OCI-LY3 (cell line): ENCODE results near the gene TEC.

Source experiments
- H2AFZ ChIP-seq: fragments of 200-600, 300-600 bp; shearing (Covaris generic); 2 replicates; pipeline ENCODE4 v1.6.0; 2014; ENCODE audit warnings: antibody characterized with exemption, low read depth, low read length
- H3K27ac ChIP-seq: fragments of 200-600, 300-600 bp; sonication (generic); 2 replicates; pipeline ENCODE4 v1.5.1; 2014; ENCODE audit warnings: mild to moderate bottlenecking, low read length, moderate library complexity, mixed read lengths
- H3K27me3 ChIP-seq: fragments of 200-600, 300-600 bp; sonication (generic); 2 replicates; pipeline ENCODE4 v1.6.1; 2014; ENCODE audit warnings: low read depth, low read length, mixed read lengths
- H3K36me3 ChIP-seq: fragments of 200-600, 300-600 bp; sonication (generic); replicated peaks from 2 replicates; pipeline ENCODE3; 2014; ENCODE audit warnings: low read depth, low read length, mixed read lengths
- H3K4me1 ChIP-seq: fragments of 300-600, 200-600 bp; sonication (generic); 2 replicates; pipeline ENCODE4 v1.6.1; 2014; ENCODE audit warnings: low read length, mixed read lengths
- H3K4me2 ChIP-seq: fragments of 200-600, 300-600 bp; sonication (generic); 2 replicates; pipeline ENCODE4 v1.6.1; 2014; ENCODE audit warnings: low read length, mixed read lengths
- H3K4me3 ChIP-seq: fragments of 300-600, 200-600 bp; sonication (generic); 2 replicates; pipeline ENCODE4 v1.5.1; 2014; ENCODE audit warnings: antibody characterized with exemption, mild to moderate bottlenecking, low read length, moderate library complexity
- H3K79me2 ChIP-seq: fragments of 300-600, 200-600 bp; shearing (Covaris generic); 2 replicates; pipeline ENCODE4 v1.6.1; 2014; ENCODE audit warnings: mild to moderate bottlenecking, low read length, mixed read lengths
- H3K9ac ChIP-seq: fragments of 300-600, 200-600 bp; shearing (Covaris generic); 2 replicates; pipeline ENCODE4 v1.6.0; 2014; ENCODE audit warnings: mild to moderate bottlenecking, low read length, moderate library complexity
- H3K9me3 ChIP-seq: fragments of 200-600, 300-600 bp; shearing (Covaris generic); 2 replicates; pipeline ENCODE4 v1.6.1; 2014; ENCODE audit warnings: low read length, mixed read lengths; ENCODE audit not compliant: insufficient read depth
- H4K20me1 ChIP-seq: fragments of 200-600, 300-600 bp; sonication (generic); 2 replicates; pipeline ENCODE4 v1.6.1; 2016; ENCODE audit warnings: low read length, mixed read lengths; ENCODE audit not compliant: insufficient read depth
- EZH2phosphoT487 ChIP-seq: fragments of 200-600 bp; shearing (Covaris generic); IDR thresholded peaks from 2 replicates; pipeline ENCODE4 v1.6.1; 2018; ENCODE audit warnings: antibody characterized with exemption, mixed run types, low read depth
- TF ChIP-seq, protein P1 (sequence below): fragments of 200-600, 300-600 bp; sonication (generic); IDR thresholded peaks from 2 replicates; pipeline ENCODE4 v1.5.1; 2014; ENCODE audit warnings: antibody characterized with exemption, low read length, low read depth

TEC gene

DNA sequence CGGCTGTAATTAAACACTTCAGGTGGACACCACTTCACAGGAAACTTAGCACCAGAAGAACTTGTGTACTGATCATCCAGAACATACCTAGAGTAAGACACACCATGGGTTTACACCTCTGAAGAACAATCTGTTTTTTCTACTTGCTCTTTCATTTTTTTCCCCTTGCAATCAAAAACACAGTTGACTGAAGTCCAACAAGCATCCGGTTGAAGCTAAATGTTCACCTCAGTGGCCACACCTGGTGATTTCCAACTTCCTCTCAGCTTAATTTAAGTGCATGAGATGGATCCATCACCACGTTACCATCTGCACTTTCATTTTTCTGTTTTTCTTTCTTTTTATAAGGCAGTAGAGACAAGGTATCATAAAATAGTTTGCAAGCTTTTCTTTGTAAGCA is 130.7 kb downstream of the TEC start:
- Histone ChIP-seq H3K4me1 (peaks cover 15% of the 10 kb centered on the region), H3K4me3 (0 out of 2 replicates have a peak overlapping the region, but pooled peaks have one; percentile 7), H3K27me3 (no peaks in the 10 kb centered on the region), H3K79me2 (no peaks in the 10 kb centered on the region), H2AFZ (no peak overlapping the region), H3K9me3 (no peaks in the 10 kb centered on the region), H3K36me3 (peaks cover 20% of the 10 kb centered on the region), H4K20me1 (no peaks in the 10 kb centered on the region), H3K4me2 (peak overlapping the region; percentile 41), H3K9ac (no peak overlapping the region), H3K27ac (peak overlapping the region; percentile 42)
- TF ChIP-seq EZH2phosphoT487 = no peak
- TF ChIP-seq, protein P1, sequence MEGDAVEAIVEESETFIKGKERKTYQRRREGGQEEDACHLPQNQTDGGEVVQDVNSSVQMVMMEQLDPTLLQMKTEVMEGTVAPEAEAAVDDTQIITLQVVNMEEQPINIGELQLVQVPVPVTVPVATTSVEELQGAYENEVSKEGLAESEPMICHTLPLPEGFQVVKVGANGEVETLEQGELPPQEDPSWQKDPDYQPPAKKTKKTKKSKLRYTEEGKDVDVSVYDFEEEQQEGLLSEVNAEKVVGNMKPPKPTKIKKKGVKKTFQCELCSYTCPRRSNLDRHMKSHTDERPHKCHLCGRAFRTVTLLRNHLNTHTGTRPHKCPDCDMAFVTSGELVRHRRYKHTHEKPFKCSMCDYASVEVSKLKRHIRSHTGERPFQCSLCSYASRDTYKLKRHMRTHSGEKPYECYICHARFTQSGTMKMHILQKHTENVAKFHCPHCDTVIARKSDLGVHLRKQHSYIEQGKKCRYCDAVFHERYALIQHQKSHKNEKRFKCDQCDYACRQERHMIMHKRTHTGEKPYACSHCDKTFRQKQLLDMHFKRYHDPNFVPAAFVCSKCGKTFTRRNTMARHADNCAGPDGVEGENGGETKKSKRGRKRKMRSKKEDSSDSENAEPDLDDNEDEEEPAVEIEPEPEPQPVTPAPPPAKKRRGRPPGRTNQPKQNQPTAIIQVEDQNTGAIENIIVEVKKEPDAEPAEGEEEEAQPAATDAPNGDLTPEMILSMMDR = no peak

DNA sequence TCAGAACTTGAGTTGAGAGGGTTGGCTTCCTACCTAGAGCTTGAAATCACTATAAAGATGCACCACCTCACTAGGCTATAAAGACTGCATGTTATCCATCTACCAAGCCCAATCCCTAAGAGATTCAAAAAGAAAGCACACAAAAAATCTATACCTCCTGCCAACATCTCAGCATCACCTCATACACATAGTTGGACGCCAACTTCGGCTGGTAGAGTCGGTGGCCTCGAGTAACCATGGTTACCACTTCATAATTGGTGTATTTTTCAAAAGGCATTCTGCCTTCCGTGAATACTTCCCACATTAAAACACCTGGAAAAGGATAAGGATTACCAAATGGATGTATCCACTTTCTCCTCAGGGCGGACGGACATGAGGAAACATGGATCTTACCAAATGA is 131.1 kb downstream of the TEC start:
- Histone ChIP-seq H3K4me3 (no peak overlapping the region), H3K4me2 (peak overlapping the region; percentile 41), H4K20me1 (no peaks in the 10 kb centered on the region), H3K9ac (no peak overlapping the region), H3K27ac (peak overlapping the region; percentile 42), H2AFZ (no peak overlapping the region), H3K4me1 (peaks cover 15% of the 10 kb centered on the region), H3K27me3 (no peaks in the 10 kb centered on the region), H3K79me2 (no peaks in the 10 kb centered on the region), H3K36me3 (peaks cover 20% of the 10 kb centered on the region), H3K9me3 (no peaks in the 10 kb centered on the region)
- TF ChIP-seq, protein P1 = no peak
- TF ChIP-seq EZH2phosphoT487 = no peak

GRCh38 chr4:48137846-48138245 is 131.8 kb downstream of the TEC start:
- Histone ChIP-seq H3K36me3 (peaks cover 20% of the 10 kb centered on the region), H3K79me2 (no peaks in the 10 kb centered on the region), H3K9ac (no peak overlapping the region), H3K27me3 (no peaks in the 10 kb centered on the region), H3K4me3 (no peak overlapping the region), H3K9me3 (no peaks in the 10 kb centered on the region), H2AFZ (no peak overlapping the region), H3K27ac (no peak overlapping the region), H4K20me1 (no peaks in the 10 kb centered on the region), H3K4me2 (no peak overlapping the region), H3K4me1 (peaks cover 15% of the 10 kb centered on the region)
- no peak for TF ChIP-seq EZH2phosphoT487
- TF ChIP-seq, protein P1 = no peak

- no peak within 1 kb of the TSS for H2AFZ ChIP-seq
- H4K20me1 ChIP-seq = no peaks in the 10 kb centered on the region
- no peaks in the 10 kb centered on the region for H3K9me3 ChIP-seq
- H3K27me3 ChIP-seq = no peaks in the 10 kb centered on the region
- H3K27ac ChIP-seq = no peak within 1 kb of the TSS
- H3K9ac ChIP-seq = no peak within 1 kb of the TSS
- H3K36me3 ChIP-seq = peaks cover 20% of the 10 kb centered on the region
- no peak within 1 kb of the TSS for H3K4me3 ChIP-seq
- TF ChIP-seq EZH2phosphoT487 = no peak
- TF ChIP-seq, protein P1 = no peak
- H3K79me2 ChIP-seq = no peaks in the 10 kb centered on the region
- no peak within 1 kb of the TSS for H3K4me2 ChIP-seq
- H3K4me1 ChIP-seq = peaks cover 7% of the 10 kb centered on the region
Measured at GRCh38 chr4:48134081-48134480, 135.6 kb downstream of the TEC start, which contains the start of gene TXK. Gene TXK, minus strand, starts transcription at chr4:48134250. Its CDS starts 80 bp downstream, at chr4:48134170.
